Measurements from ENCODE around the gene NOS3. TPM values are rescaled to one million over a fixed set of nuclear protein-coding genes. Genes with fewer than 3 reads are reported as not detected.

The NOS3 gene
- polyA plus RNA-seq, 3 donors = 0.26 to 0.72 (median 0.39) TPM

- DNase-seq = no peak
- no peaks in the 10 kb centered on the region for H3K4me1 ChIP-seq (ENCODE audit: control insufficient read depth in 1 of 2, insufficient read depth in 2 of 2, low read length in 2 of 2)
- Mint-ChIP-seq H3K4me3 (no peak overlapping the region), H3K9me3 (peaks cover 0 to 1% (median 0%) of the 10 kb centered on the region in 7 donors), H3K27me3 (ENCODE audit: low read depth in 3 of 3) (peaks cover 17 to 55% (median 18%) of the 10 kb centered on the region in 3 donors), H3K27ac (no peak overlapping the region), H3K36me3 (no peaks in the 10 kb centered on the region), H3K4me1 (no peaks in the 10 kb centered on the region)
- no peaks in the 10 kb centered on the region for H3K36me3 ChIP-seq (replicated peaks in 1 of 2; ENCODE audit: control insufficient read depth in 1 of 2, insufficient read depth in 2 of 2, low read length in 2 of 2)
- no peak overlapping the region for H2AFZ ChIP-seq (ENCODE audit: insufficient read depth, low read depth, low read length, poor library complexity, severe bottlenecking)
- no peak overlapping the region for H3K4me2 ChIP-seq (replicated peaks; ENCODE audit: extremely low read depth, low read length, poor library complexity, severe bottlenecking)
- no peaks in the 10 kb centered on the region for H3K9me3 ChIP-seq (replicated peaks in 1 of 2; ENCODE audit: control insufficient read depth in 1 of 2, insufficient read depth in 1 of 2, low read length in 2 of 2)
- TF ChIP-seq CTCF (IDR thresholded peaks at IDR 0.05) = no peak
- intact Hi-C loops (cut with micrococcal nuclease) = no loop called here
- H3K4me3 ChIP-seq (replicated peaks in 1 of 3; ENCODE audit: low read depth in 2 of 3, low read length in 3 of 3) = no peak overlapping the region
- no peak overlapping the region for H3K27ac ChIP-seq (ENCODE audit: low read depth in 1 of 2, low read length in 2 of 2)
- 20% methylated on average over 1 of the region's 4 CpGs for WGBS (ENCODE audit: insufficient coverage)
- H3K27me3 ChIP-seq (ENCODE audit: control insufficient read depth in 2 of 2, insufficient read depth in 2 of 2, low read length in 2 of 2) = peaks cover 0 to 22% of the 10 kb centered on the region in 2 donors
- no peak overlapping the region for H3K9ac ChIP-seq (ENCODE audit: insufficient read depth, low read length, poor library complexity, severe bottlenecking)
- H4K20me1 ChIP-seq (ENCODE audit: insufficient read depth, low read length) = no peaks in the 10 kb centered on the region
- no peaks in the 10 kb centered on the region for H3K79me2 ChIP-seq (ENCODE audit: insufficient read depth, low read length)
Measured at GRCh38 chr7:150949564-150949963, 41.3 kb upstream of the NOS3 start.

- TF ChIP-seq CTCF (IDR thresholded peaks at IDR 0.05) = no peak
- H3K27ac Mint-ChIP-seq = no peak overlapping the region
- no peak for DNase-seq
- H3K9me3 Mint-ChIP-seq = peaks cover 0 to 1% (median 0%) of the 10 kb centered on the region in 7 donors
- Histone ChIP-seq H3K4me1 (ENCODE audit: control insufficient read depth in 1 of 2, insufficient read depth in 2 of 2, low read length in 2 of 2) (no peaks in the 10 kb centered on the region), H3K4me2 (replicated peaks; ENCODE audit: extremely low read depth, low read length, poor library complexity, severe bottlenecking) (no peak overlapping the region), H3K27ac (ENCODE audit: low read depth in 1 of 2, low read length in 2 of 2) (no peak overlapping the region), H3K4me3 (replicated peaks in 1 of 3; ENCODE audit: low read depth in 2 of 3, low read length in 3 of 3) (no peak overlapping the region), H2AFZ (ENCODE audit: insufficient read depth, low read depth, low read length, poor library complexity, severe bottlenecking) (no peak overlapping the region), H3K36me3 (replicated peaks in 1 of 2; ENCODE audit: control insufficient read depth in 1 of 2, insufficient read depth in 2 of 2, low read length in 2 of 2) (no peaks in the 10 kb centered on the region), H3K79me2 (ENCODE audit: insufficient read depth, low read length) (no peaks in the 10 kb centered on the region), H4K20me1 (ENCODE audit: insufficient read depth, low read length) (no peaks in the 10 kb centered on the region), H3K27me3 (ENCODE audit: control insufficient read depth in 2 of 2, insufficient read depth in 2 of 2, low read length in 2 of 2) (peaks cover 0 to 23% of the 10 kb centered on the region in 2 donors), H3K9ac (ENCODE audit: insufficient read depth, low read length, poor library complexity, severe bottlenecking) (no peak overlapping the region), H3K9me3 (replicated peaks in 1 of 2; ENCODE audit: control insufficient read depth in 1 of 2, insufficient read depth in 1 of 2, low read length in 2 of 2) (no peaks in the 10 kb centered on the region)
- no peak overlapping the region for H3K4me3 Mint-ChIP-seq
- no peaks in the 10 kb centered on the region for H3K4me1 Mint-ChIP-seq
- H3K36me3 Mint-ChIP-seq = no peaks in the 10 kb centered on the region
- intact Hi-C loops (cut with micrococcal nuclease) = no loop called here
- WGBS (ENCODE audit: insufficient coverage) = 96% methylated on average over 8 of the region's 16 CpGs
- peaks cover 21 to 60% (median 23%) of the 10 kb centered on the region in 3 donors for H3K27me3 Mint-ChIP-seq (ENCODE audit: low read depth in 3 of 3)
Measured at GRCh38 chr7:150949971-150950491, 40.8 kb upstream of the NOS3 start.

Measured in CD14-positive monocyte (primary cell).